HG02981 (cell line): ENCODE measurements around the gene HMGCL.

ENCODE experiments used
- ATAC-seq: cut with Tn5 transposase; IDR thresholded peaks from one replicate; pipeline ENCODE4 v1.9.1; 2021; ENCODE audit warnings: mild to moderate bottlenecking, moderate library complexity; ENCODE audit not compliant: unreplicated experiment

The HMGCL gene

DNA sequence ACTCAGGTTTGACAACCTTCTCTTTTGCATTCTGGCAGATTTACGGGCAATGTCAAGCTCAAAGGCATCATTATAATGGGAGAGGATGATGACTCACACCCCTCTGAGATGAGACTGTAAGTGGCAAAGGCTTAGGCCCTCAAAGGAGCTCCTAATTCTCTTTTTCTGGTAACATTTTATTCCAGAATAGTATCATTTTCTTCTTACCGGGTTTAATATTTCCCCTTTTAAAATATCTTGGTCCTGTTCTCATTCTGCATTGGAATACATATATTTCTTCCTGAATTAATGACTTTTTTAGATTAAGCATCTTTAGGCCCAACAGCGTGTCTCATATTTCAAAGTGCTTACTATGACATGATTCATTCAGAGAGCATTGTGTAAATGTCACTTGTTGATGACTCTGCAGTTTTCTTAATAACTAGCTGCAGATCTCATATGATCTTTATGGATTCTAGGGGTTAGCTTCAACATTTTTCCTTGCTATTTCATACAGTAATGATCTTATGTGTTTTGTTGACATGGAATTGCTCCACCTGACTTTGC lies 45.3 kb downstream of the HMGCL start:
- no peak for ATAC-seq

DNA sequence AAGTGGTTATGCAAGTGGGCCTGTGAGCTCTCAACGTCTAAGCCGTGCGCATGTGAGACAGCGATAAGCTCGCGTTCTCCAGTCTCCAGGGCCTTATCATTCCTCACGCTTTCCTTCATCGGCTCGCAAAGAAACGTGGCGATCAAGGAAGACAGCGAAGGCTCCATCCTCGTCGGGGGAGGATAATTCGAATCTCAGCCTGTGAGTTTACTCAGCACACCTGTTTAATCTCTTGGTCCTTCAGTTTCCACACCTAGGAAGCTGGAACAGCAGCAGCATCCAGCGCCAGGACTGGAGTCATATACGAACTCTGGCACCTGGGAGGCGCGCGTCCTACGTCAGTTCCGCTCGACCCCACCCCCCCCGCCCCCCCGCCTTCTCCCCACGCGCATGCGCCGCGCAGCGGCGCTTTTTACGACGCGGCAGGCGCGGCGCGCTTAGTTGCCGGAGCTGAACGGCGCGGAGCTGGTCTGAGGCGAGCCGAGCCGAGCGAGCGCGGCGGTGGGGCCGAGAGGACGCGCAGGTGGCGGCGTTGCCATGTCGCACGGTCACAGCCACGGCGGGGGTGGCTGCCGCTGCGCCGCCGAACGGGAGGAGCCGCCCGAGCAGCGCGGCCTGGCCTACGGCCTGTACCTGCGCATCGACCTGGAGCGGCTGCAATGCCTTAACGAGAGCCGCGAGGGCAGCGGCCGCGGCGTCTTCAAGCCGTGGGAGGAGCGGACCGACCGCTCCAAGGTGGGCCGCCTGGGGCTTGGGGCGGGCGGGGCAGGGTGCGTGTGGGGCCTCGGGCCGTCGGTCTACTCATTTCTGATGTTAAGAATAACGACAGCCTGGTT lies 47.0 kb downstream of the HMGCL start, which contains the start of gene PITHD1:
TSS of gene PITHD1 (plus strand) at position 440 of the 836 bp plus-strand sequence. CDS start at position 538, 98 bp downstream.
- ATAC-seq, result peak; percentile 71

GRCh38 chr1:23776217-23776616 lies 49.0 kb downstream of the HMGCL start:
- ATAC-seq, result no peak

DNA sequence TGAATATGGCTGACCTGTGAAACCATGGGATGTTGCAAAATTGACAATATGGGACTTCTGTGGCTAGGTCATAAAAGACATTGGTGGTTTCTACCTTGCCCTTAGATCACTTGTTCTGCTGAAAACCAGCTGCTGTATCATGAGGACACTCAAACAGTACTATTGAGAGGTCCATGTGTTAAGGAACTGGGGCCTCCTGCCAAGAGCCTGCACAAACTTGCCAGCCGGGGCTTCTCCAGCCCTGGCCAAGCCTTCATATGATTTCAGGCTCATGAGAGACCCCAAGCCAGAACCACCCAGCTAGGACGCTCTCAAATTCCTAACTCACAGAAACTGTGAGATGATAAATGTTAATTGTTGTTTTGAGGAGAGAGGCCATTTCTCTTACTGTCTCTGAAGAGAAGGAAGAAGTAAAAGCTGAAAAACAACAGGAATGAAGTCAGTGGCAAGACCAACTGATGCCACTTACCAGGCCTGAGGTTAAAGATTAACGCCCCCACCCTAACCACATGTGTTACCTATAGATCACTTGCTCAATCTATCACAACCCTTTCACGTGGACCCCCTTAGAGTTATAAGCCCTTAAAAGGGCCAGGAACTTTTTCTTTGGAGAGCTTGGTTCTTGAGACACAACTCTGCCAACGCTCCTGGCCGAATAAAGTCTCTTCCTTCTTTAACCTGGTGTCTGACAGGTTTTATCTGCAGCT lies 50.9 kb downstream of the HMGCL start:
- no peak for ATAC-seq

DNA sequence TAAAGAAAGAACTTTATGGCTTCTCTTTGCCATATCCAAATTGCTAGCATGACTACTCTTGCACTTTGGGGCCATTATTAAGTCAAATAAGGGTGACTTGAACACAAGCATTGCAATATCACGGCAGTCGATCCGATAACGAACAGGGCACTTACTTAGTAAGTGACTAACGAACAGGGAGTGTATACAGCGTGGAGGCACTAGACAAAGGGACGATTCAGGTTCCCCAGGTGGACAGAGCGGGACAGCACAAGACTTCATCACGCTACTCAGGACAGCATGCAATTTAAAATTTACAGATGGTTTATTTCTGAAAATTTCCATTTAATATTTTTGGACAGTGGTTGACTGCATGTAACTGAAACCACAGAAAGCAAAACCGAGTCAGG lies 52.4 kb downstream of the HMGCL start:
- no peak for ATAC-seq

GRCh38 chr1:23772049-23772853 lies 53.0 kb downstream of the HMGCL start:
- ATAC-seq, result no peak

DNA sequence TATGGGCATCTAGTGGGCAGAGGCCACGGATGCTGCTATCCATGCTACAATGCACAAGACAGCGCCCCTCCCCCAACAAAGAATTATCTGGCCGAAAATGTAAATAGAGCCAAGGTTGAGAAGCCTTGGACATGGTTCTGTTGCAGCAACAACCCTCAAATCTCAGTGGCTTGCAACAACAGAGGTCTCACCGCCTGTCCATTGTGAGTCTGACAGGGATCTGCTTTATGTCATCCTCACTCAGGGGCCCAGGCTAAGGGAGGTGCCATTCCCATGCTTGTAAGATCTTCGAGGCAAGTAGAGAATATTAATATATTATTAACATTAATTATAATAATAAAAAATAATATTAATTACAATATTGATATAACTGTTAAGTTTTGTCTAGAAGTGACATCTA lies 56.5 kb downstream of the HMGCL start:
- no peak for ATAC-seq

DNA sequence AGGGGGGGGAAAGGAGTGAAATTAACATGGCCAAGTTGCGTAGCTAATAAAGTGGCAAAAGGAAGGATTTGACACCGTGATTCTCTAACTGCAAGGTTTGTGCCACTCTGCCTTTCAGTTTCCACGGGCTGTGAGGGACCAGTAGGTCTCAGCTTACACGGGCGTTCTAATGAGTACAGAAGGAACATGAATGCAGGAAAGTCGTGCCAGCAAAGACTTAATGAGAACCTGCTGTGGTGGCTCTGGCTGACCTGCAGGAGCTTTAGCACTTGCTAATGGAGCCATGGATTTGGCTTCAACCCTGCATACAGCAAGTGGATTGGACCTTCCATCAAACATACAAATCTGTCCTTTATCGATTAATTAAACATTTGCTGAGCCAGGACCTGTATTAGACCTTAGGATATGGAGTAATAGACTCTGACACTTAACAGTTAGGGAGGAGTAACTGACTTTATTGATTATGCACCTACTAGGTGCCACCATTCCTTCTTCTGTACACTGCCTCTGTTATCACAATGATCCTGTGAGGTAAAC lies 62.1 kb downstream of the HMGCL start:
- ATAC-seq, result no peak

GRCh38 chr1:23759277-23759676 lies 66.0 kb downstream of the HMGCL start:
- no peak for ATAC-seq

DNA sequence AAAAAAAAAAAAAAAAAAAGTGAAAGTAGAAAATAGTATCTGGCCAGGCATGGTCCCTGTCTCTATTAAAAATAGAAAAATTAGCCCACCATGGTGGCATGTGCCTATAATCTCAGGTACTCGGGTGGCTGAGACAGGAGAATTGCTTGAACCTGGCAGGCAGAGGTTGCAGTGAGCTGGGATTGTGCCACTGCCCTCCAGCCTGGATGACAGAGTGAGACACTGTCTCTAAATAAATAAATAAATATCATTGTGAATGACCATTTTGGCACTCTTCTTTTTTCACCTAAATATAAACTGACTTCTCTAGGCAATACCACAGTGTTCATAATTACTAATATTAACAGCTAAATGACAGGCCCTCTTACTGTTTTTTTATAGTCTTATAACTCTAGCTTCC lies 67.4 kb downstream of the HMGCL start:
- no peak for ATAC-seq

GRCh38 chr1:23756676-23757075 lies 68.6 kb downstream of the HMGCL start:
- no peak for ATAC-seq

DNA sequence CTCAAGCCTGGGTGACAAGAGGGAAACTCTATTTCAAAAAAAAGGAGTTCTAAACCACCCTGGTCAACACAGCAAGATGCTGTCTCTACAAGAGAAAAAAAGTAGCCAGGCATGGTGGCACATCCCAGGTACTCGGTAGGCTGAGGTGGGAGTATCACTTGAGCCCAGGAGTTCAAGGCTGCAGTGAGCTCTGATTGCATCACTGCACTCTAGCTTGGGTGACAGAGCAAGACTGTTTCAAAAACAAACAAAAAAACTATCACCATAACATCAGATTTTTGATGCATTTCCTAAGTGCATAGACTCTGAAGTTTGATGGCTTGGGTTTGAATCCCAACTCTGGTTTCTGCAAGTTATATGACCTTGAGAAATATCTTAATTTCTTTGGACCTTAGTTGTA lies 72.3 kb downstream of the HMGCL start:
- ATAC-seq, result no peak
